Inflammatory macrophage treated with lipopolysaccharide for 1 hour (primary cell): Measurements from ENCODE around the gene EML5.

Experiments
- DNase-seq, 2 donors: peaks; one replicate each; pipeline ENCODE4 v3.0.0-alpha.2; 2020 to 2022

EML5 gene

GRCh38 chr14:88706425-88706824 is 86.3 kb downstream of the EML5 start:
- DNase-seq: no peak

GRCh38 chr14:88698651-88699050 is 94.1 kb downstream of the EML5 start:
- DNase-seq: no peak

- no peak for DNase-seq
Observed at GRCh38 chr14:88695870-88696269, 96.9 kb downstream of the EML5 start.

GRCh38 chr14:88688386-88688785 is 104.4 kb downstream of the EML5 start:
- DNase-seq: no peak

- no peak for DNase-seq
Observed at GRCh38 chr14:88683119-88683518, 109.6 kb downstream of the EML5 start.

GRCh38 chr14:88682495-88683114 is 110.1 kb downstream of the EML5 start:
- DNase-seq: no peak

GRCh38 chr14:88681755-88682494 is 110.8 kb downstream of the EML5 start:
- no peak for DNase-seq

- no peak for DNase-seq
Observed at GRCh38 chr14:88669346-88669745, 123.4 kb downstream of the EML5 start.

- DNase-seq: peak; percentile 30 to 31
Observed at GRCh38 chr14:88668448-88669116, 124.2 kb downstream of the EML5 start.

- peak; percentile 62 to 78 for DNase-seq
Observed at GRCh38 chr14:88667555-88668273, 125.0 kb downstream of the EML5 start.

- no peak for DNase-seq
Observed at GRCh38 chr14:88660056-88660455, 132.7 kb downstream of the EML5 start.

GRCh38 chr14:88639221-88639620 is 153.5 kb downstream of the EML5 start:
- DNase-seq: no peak

GRCh38 chr14:88632512-88632911 is 160.2 kb downstream of the EML5 start:
- no peak for DNase-seq

GRCh38 chr14:88631091-88631490 is 161.7 kb downstream of the EML5 start:
- no peak for DNase-seq

- DNase-seq: no peak
Observed at GRCh38 chr14:88630565-88630964, 162.2 kb downstream of the EML5 start.

- DNase-seq: no peak
Observed at GRCh38 chr14:88628462-88628861, 164.3 kb downstream of the EML5 start.

- no peak for DNase-seq
Observed at GRCh38 chr14:88628033-88628432, 164.7 kb downstream of the EML5 start.

GRCh38 chr14:88625671-88626070 is 167.1 kb downstream of the EML5 start:
- no peak for DNase-seq

GRCh38 chr14:88621100-88621499 is 171.7 kb downstream of the EML5 start:
- DNase-seq: no peak

GRCh38 chr14:88618476-88618875 is 174.3 kb downstream of the EML5 start:
- no peak for DNase-seq

- no peak for DNase-seq
Observed at GRCh38 chr14:88617479-88617878, 175.3 kb downstream of the EML5 start.

- DNase-seq: no peak
Observed at GRCh38 chr14:88616697-88617096, 176.1 kb downstream of the EML5 start.

- no peak for DNase-seq
Observed at GRCh38 chr14:88614218-88614907, 178.4 kb downstream of the EML5 start.
